ENCODE measurements around the gene NPB. TPM values are rescaled to one million over a fixed set of nuclear protein-coding genes. Genes with fewer than 3 reads are reported as not detected.
A peak's percentile ranks its signal among the peaks of the same experiment; 100 is the strongest.

Gene NPB
- total and polyA plus RNA-seq, 2 of the 8 experiments (the other 6 are each of a cell fraction or from before 2014, with no cell fraction given), result 1.5 to 2.5 TPM

DNA sequence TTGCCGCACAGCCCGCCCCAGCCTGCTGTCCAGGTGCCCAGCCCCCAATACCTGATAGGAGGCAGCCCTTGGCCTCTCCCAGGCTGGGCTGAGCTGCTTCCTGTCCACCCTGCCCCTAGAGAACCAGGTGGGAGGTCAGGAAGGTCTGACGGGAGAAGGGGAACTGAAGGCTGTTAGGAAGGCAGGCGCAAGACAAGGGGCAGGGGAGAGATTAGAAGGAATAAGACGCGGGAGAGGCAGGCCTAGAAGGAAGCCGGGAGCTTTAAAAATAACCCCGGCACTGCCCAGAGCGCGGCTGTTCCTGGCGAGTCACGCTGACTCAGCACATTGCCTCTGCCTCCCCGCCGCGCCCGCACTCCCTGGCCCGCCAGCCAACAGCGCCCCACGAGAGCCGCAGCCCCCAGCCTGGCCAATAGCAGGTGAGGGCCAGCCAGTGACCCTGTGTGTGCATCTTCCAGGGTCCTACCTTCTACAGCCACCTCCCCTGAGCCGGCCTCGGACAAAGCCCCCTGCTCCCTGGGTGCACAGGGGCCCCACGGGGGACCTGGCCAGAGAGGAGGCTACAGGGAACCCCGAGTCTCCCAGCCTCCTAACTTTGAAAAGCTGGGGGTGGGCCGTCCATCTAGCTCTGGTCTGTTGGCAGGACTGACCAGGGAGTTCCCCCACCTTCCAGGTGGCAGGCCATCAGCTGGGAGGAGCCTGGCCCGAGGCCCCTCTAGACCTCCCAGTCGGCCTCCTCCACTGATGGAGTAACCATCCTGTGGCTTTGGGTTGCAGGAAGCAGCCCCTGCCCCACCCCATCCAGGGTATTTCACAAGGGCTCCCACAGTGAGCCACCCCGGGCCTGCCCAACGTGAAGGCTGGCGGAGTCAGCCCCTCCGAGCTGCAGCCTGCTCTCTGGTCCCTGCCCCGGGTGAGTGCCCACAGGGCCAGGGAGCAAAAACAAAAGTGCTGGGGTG is 21.5 kb downstream of the NPB start (continued):
- TF ChIP-seq CREB1 (IDR thresholded peaks at IDR 0.05) (no peak), EZH2 (IDR thresholded peaks at IDR 0.05; ENCODE audit: low read depth, low read length, severe bottlenecking) (no peak), RNF2 (IDR thresholded peaks at IDR 0.05; ENCODE audit: borderline replicate concordance, low read depth, low read length, missing control alignments, poor library complexity, severe bottlenecking) (no peak), KDM4A (IDR thresholded peaks at IDR 0.05; ENCODE audit: low read depth, low read length, severe bottlenecking) (no peak), CBX8 (IDR thresholded peaks at IDR 0.05; ENCODE audit: borderline replicate concordance, low read depth, low read length) (no peak), FOSL1 (IDR thresholded peaks at IDR 0.05; ENCODE audit: insufficient read depth, low read depth, low read length) (no peak), ASH2L (IDR thresholded peaks at IDR 0.05; ENCODE audit: low read length) (no peak), CHD1 (IDR thresholded peaks at IDR 0.05; ENCODE audit: low read depth, low read length) (no peak), POLR2A (IDR thresholded peaks at IDR 0.05; ENCODE audit: control extremely low read depth in 1 of 2, low read depth in 2 of 2, low read length in 2 of 2) (peak in 1 of 2 experiments; percentile 53; a peak in 1 of 3 replicates), TAF1 (IDR thresholded peaks at IDR 0.05; ENCODE audit: low read depth, low read length) (peak; percentile 38; the same call in 1 of the 2 replicates)
- TF ChIP-seq, protein P1, sequence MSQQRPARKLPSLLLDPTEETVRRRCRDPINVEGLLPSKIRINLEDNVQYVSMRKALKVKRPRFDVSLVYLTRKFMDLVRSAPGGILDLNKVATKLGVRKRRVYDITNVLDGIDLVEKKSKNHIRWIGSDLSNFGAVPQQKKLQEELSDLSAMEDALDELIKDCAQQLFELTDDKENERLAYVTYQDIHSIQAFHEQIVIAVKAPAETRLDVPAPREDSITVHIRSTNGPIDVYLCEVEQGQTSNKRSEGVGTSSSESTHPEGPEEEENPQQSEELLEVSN (IDR thresholded peaks at IDR 0.05), result no peak
